SJSA1 (cell line): ENCODE data around the gene ARHGEF16. TPM values are rescaled to one million over a fixed set of nuclear protein-coding genes. Genes with fewer than 3 reads are reported as not detected.
A peak's percentile ranks its signal among the peaks of the same experiment; 100 is the strongest.

ENCODE experiments used
- DNase-seq, 2 experiments: peaks; one replicate each; pipeline ENCODE4 v3.0.0-alpha.2; 2015 to 2020; ENCODE audit warnings: low spot score in 2 of 2, low read depth in 1 of 2
- H3K27ac ChIP-seq: fragments of 250-450 bp; sonication (Bioruptor Pico); 2 replicates; pipeline ENCODE4 v1.5.1; 2020; ENCODE audit warnings: mild to moderate bottlenecking, moderate library complexity
- H3K27me3 ChIP-seq: fragments of 250-450 bp; sonication (Bioruptor Pico); replicated peaks from 2 replicates; pipeline ENCODE4 v1.5.1; 2020; ENCODE audit warnings: mild to moderate bottlenecking, moderate library complexity
- H3K36me3 ChIP-seq: fragments of 250-450 bp; sonication (Bioruptor Pico); 2 replicates; pipeline ENCODE4 v1.5.1; 2020; ENCODE audit warnings: mild to moderate bottlenecking
- H3K4me1 ChIP-seq: fragments of 250-450 bp; sonication (Bioruptor Pico); replicated peaks from 2 replicates; pipeline ENCODE4 v1.6.1; 2021; ENCODE audit warnings: mild to moderate bottlenecking
- H3K4me3 ChIP-seq: fragments of 250-450 bp; sonication (Bioruptor Pico); 2 replicates; pipeline ENCODE4 v1.5.1; 2020; ENCODE audit warnings: mild to moderate bottlenecking
- H3K9me3 ChIP-seq: fragments of 250-450 bp; sonication (Bioruptor Pico); replicated peaks from 2 replicates; pipeline ENCODE4 v1.5.1; 2020; ENCODE audit warnings: mild to moderate bottlenecking
- total RNA-seq: library from RNA; depleted of rRNA; stranded (reverse); fragments of >200 nt; shearing (Covaris generic); gene quantifications from 2 replicates; pipeline ENCODE4 v1.2.3, GENCODE V29; 2014

ARHGEF16 gene
- total RNA-seq, 1 experiment from 2014 or later: 34.9 TPM

DNA sequence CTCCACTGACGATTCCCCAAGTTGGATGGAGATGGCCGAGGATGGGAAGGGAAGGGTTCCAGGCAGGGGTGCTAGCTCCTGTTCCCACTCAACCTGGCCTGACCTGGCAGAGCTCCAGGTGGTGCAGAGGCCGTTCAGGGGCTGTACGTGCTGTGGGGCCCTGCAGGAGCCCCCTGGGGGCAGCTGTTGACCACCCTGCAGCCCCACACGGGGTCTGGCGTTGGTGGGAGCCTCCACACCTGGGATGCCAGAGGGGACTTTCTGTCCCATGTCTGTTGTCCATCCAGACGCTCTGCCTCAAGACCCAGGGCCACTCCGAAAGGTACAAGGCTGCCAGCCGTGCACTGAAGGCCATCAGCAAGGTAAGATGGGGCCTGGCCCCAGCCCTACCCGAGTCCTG lies 20.0 kb downstream of the ARHGEF16 start:
- Histone ChIP-seq H3K9me3 (no peaks in the 10 kb centered on the region), H3K27ac (no peak overlapping the region), H3K36me3 (peaks cover 48% of the 10 kb centered on the region), H3K4me1 (peaks cover 58% of the 10 kb centered on the region), H3K27me3 (no peaks in the 10 kb centered on the region), H3K4me3 (no peak overlapping the region)
- no peak for DNase-seq

DNA sequence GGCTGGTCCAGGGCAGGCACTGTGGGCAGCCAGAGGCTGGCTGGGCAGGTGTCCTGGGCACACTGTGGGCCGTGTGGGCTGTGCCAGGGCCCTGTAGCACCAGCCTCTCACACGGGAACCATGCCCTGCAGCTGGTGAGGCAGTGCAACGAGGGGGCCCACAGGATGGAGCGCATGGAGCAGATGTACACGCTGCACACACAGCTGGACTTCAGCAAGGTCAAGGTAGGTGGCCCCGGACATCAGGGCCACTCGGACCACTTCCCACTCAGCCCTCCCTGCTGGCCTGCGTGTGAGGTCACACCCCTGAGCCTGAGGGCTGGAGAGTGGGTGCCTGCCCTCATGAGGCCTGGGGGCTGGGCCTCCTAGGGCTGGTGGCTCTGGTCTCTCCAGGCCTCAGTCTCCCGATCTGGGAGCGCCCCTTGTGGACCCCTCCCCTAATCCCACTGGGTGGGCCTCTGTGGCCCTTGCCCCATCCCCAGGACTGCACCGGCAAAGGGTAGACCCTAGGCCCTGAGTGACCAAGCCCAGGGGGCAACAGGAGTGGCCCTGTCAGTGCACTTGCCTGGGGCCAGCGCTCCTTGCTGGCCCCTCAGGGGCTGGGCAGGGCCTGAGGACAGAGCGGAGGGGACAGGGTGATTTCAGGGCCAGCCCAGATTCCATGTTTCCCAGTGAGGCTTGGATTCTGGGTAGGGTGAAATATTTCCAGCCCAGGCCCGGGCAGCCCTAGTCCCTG lies 21.5 kb downstream of the ARHGEF16 start:
- H3K4me1 ChIP-seq: peaks cover 44% of the 10 kb centered on the region
- no peak overlapping the region for H3K27ac ChIP-seq
- H3K36me3 ChIP-seq: peaks cover 53% of the 10 kb centered on the region
- DNase-seq: no peak
- no peak overlapping the region for H3K4me3 ChIP-seq
- H3K27me3 ChIP-seq: no peaks in the 10 kb centered on the region
- H3K9me3 ChIP-seq: no peaks in the 10 kb centered on the region

DNA sequence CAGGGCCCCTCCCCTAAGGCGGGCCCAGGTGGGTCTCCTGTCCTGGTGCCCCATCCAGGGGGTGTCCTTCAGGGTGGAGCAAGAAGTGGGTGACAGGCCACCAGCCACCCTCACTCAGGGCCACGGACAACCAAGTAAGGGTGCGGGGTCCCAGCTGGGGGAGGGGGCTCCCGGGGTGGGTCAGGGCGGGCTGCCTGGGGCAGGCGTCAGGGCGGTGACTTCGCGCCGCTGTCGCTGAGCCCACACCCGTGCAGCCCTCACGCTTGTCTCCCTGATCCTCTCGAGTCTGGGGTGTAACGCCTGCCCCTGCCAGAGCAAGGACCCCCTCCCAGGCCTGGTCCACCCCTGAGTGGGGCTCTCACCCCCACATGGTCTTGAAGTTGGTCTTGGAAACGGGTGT lies 22.2 kb downstream of the ARHGEF16 start:
- Histone ChIP-seq H3K4me1 (peaks cover 37% of the 10 kb centered on the region), H3K9me3 (no peaks in the 10 kb centered on the region), H3K36me3 (peaks cover 56% of the 10 kb centered on the region), H3K4me3 (no peak overlapping the region), H3K27ac (no peak overlapping the region), H3K27me3 (no peaks in the 10 kb centered on the region)
- DNase-seq: no peak

DNA sequence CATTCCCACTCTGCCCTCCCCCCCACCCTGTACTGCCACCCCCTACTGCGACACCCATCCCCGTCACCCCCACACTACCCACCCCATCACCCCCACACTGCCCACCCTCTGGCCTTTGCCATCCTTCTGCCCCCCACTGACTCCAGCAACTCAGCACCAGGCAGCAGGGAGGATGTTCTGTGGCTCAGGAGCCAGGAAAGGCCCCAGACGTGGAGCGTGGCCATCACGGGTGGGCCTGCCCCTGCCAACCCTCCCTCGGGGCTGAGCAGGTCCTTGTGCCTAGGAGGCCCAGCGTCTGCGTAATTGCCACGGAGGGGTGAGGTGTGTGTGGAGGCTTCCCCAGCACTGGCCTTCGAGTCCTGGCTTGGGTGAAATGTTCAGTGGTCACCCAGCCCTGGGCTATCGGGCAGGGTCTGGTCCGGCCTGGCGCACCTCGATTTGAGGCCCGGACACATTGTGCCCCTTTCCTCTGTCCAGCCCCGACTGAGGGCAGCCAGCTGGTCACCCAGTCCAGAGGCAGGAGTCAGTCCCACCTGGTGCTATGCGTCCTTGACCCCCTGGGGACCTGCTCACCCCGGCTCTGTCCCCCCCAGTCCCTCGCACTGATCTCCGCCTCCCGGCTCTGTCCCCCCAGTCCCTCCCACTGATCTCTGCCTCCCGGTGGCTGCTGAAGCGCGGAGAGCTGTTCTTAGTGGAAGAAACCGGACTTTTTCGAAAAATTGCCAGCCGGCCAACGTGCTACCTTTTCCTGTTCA lies 23.0 kb downstream of the ARHGEF16 start:
- Histone ChIP-seq H3K9me3 (no peaks in the 10 kb centered on the region), H3K27me3 (no peaks in the 10 kb centered on the region), H3K36me3 (peaks cover 51% of the 10 kb centered on the region), H3K4me1 (peaks cover 29% of the 10 kb centered on the region), H3K4me3 (no peak overlapping the region), H3K27ac (no peak overlapping the region)
- DNase-seq: no peak

DNA sequence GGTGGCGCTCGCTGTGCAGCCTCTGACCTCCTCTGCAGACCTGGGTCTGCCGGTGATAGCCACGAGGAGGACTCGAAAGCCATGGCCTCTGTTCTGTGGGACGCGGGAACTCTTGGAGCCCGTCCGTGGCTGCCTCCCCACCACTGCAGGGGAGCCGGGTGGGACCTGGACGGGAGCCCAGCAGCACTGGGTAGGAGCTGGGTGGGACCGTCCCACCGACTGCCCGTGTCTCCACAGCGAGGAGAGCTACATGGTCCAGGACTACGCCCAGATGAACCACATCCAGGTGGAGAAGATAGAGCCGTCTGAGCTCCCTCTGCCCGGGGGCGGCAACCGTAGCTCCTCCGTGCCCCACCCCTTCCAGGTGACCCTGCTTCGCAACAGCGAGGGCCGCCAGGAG lies 23.7 kb downstream of the ARHGEF16 start:
- Histone ChIP-seq H3K36me3 (peaks cover 47% of the 10 kb centered on the region), H3K27ac (no peak overlapping the region)

DNA sequence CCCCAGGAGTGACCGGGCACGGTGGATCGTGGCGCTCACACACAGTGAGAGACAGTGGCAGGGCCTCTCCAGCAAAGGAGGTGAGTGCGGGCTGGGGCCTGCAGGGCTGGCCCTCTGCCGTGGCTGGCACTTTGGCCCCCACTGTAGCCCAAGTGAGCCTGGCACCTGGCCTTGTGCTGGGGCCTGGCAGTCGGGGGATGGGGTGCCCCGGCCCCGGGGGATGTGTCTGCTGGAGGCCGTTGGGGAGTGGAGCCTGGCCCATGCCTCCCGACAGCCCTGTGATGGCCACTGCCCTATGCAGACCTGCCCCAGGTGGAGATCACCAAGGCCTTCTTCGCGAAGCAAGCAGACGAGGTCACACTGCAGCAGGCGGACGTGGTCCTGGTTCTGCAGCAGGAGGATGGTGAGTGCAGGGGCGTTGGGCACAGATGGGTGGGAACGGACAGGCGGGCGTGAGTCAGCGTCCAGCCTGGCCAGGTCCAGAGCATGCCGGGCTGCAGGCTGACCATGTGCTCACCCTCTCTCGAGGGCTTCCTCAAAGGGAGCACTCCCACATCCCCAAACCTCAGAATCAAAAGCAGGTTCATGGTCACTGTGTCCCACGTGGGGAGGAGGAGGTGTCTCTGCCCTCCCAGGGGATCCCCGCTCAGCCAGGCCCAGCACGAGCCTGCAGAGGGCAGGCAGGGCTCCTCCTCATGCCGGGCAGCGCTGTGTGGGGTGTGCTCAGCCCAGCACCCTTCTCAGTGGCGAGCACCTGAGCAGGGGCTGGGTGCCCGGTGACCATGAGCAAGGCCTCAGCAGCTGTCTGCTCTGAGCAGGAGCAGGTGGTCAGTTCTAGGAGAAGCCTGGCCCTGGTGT lies 25.3 kb downstream of the ARHGEF16 start:
- Histone ChIP-seq H3K4me3 (no peak overlapping the region), H3K4me1 (peaks cover 12% of the 10 kb centered on the region), H3K9me3 (no peaks in the 10 kb centered on the region), H3K36me3 (peaks cover 38% of the 10 kb centered on the region), H3K27ac (no peak overlapping the region), H3K27me3 (no peaks in the 10 kb centered on the region)
- no peak for DNase-seq

More for the DNA sequence above, 23.7 kb downstream of the ARHGEF16 start:
- no peaks in the 10 kb centered on the region for H3K27me3 ChIP-seq
- no peak for DNase-seq
- no peaks in the 10 kb centered on the region for H3K9me3 ChIP-seq
- H3K4me1 ChIP-seq: peaks cover 22% of the 10 kb centered on the region
- H3K4me3 ChIP-seq: no peak overlapping the region

DNA sequence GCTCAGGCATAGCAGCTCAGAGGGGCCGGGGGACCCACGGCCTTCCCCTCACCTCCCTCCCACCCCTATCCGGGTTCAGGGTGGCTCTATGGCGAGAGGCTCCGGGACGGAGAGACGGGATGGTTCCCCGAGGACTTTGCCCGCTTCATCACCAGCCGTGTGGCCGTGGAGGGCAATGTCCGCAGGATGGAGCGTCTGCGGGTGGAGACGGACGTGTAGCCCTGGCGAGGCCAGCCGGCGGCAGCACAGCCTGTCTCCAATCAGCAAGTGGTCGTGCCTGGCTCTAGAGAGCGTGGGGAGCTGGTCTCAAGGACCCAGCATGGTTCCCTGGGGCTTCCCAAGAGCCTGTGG lies 25.9 kb downstream of the ARHGEF16 start:
- Histone ChIP-seq H3K36me3 (peaks cover 38% of the 10 kb centered on the region), H3K4me3 (no peak overlapping the region), H3K4me1 (peaks cover 12% of the 10 kb centered on the region), H3K27me3 (no peaks in the 10 kb centered on the region), H3K27ac (no peak overlapping the region), H3K9me3 (no peaks in the 10 kb centered on the region)
- DNase-seq: no peak

DNA sequence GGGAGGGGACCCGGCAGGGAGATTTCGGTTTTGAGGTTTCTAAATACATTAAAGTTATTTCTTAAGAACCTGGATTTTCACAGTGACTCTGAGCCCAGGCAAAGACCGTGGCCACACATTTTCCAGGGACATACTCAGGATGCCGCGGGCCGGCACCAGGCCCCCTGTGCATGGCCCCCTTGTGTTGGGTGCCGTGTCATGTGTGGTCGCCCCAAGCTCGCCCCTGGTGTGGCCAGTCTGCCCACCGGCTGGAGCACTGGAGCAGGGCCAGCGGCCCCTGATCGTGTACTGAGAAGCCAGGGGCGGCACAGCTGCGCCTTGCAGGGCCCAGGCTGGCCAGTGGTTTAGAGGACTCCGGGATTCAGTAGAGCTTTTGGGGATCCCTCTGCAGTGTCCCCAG lies 26.6 kb downstream of the ARHGEF16 start:
- no peak for DNase-seq
- peaks cover 33% of the 10 kb centered on the region for H3K36me3 ChIP-seq
- peaks cover 7% of the 10 kb centered on the region for H3K4me1 ChIP-seq
- no peak overlapping the region for H3K27ac ChIP-seq
- H3K27me3 ChIP-seq: no peaks in the 10 kb centered on the region
- no peak overlapping the region for H3K4me3 ChIP-seq
- no peaks in the 10 kb centered on the region for H3K9me3 ChIP-seq

DNA sequence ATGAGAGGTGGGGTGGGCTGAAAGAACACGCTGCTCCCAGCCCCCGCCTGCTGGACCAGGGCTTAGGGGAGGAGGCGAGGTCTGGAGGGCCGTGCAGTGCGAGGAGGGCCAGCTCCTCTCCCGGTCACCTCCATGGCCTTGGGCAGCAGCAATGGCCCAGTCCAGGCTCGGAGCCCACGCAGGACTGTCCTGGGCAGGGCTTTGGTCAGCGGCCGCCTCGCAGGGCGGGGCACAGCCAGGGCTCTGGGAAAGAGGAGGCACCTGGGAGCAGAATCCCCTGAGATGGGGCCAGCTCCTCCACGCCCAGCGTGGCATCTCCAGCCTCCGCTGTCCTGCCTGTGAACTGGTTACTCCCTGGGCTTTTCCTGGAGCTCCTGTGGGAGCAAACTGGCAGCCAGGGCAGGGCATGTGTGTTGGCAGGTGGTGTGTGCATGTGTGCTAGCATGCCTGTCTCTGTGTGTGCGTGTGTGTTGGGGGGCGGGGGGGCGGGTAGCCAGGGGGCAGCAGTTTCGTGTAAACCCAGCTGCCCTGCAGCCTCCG lies 27.4 kb downstream of the ARHGEF16 start:
- Histone ChIP-seq H3K9me3 (no peaks in the 10 kb centered on the region; the same call in 1 of the 2 replicates), H3K4me1 (peaks cover 4% of the 10 kb centered on the region), H3K36me3 (peaks cover 25% of the 10 kb centered on the region), H3K27ac (no peak overlapping the region), H3K27me3 (no peaks in the 10 kb centered on the region), H3K4me3 (no peak overlapping the region)
- DNase-seq: no peak

DNA sequence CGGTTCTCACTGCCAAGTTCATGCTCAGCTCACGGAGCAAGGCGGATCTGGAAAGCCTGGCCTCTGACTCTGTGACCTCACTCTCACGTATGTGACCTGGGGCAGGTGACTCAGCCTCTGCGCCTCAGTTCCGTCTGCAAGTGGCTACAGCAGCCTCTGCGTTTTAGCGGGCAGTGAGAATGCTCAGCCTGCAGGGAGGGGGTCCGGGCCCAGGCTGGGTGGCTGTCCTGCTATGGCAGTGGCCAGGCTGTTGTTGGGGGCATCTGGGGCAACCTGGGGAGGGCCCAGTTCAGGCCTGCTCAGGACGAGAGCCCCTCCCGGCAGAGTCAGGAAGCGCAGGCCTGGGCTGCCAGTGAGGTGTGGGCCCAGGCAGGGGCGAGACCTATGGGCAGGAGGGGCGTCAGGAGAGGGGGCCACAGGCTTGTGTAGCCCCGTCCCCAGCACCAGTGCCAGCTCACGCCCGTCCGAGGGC lies 27.9 kb downstream of the ARHGEF16 start:
- Histone ChIP-seq H3K9me3 (no peaks in the 10 kb centered on the region; the same call in 1 of the 2 replicates), H3K4me1 (peaks cover 4% of the 10 kb centered on the region), H3K4me3 (no peak overlapping the region), H3K27ac (no peak overlapping the region), H3K27me3 (no peaks in the 10 kb centered on the region), H3K36me3 (peaks cover 24% of the 10 kb centered on the region)
- DNase-seq: no peak

DNA sequence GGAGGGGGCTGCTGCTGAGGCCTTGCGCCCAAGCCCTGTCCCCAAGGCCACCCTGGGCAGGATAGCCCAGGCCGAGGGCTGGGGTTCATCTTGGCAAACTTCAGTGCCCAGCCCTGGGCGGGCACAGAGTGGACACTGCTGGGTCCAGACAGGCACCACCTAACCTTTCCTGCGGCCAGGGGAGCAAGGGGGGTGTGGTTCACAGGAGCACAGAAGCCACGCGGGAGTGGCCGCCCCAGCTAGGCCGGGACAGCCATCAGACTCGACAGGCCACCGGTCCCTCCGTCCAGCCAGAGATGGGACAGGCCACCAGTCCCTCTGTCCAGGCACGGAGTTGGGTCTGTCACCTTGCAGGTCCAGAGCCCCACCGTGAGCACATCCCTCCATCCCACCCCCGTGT lies 28.9 kb downstream of the ARHGEF16 start:
- H3K27ac ChIP-seq: no peak overlapping the region
- no peak for DNase-seq

DNA sequence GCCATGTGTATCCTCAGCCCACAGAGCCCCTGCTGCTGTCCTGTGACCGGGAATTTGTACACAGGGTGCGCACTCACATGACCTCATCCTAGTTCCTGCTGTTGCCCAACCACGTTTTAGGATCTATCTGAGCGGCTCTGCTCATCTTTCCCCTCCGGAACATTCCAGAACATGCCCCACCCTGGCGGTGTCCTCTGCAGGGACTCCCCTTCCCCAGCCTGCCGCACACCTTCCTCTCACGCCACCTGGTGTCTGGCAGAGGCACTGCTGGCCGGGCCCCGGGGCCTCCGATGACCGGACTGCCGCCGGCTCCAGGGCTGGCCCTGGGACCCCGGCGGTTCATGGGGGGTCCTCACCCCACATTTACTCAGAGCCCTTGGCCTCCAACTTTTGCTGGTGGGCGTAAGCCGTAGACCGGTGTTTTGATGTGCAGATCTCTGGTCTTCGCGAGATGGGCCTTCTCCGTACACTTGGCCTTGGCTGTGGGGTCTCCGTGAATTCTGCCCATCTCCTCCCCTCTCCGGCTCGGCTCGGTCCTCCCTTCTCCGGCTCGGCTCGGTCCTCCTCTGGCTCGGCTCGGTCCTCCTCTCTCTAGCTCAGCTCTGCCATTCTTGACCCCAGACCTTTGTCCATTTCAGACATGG lies 29.5 kb downstream of the ARHGEF16 start:
- Histone ChIP-seq H3K36me3 (peaks cover 12% of the 10 kb centered on the region), H3K27ac (no peak overlapping the region), H3K4me1 (peaks cover 4% of the 10 kb centered on the region), H3K9me3 (peaks cover 3% of the 10 kb centered on the region), H3K27me3 (no peaks in the 10 kb centered on the region), H3K4me3 (no peak overlapping the region)
- DNase-seq: peak; percentile 57 to 68

More for the DNA sequence above, 28.9 kb downstream of the ARHGEF16 start:
- Histone ChIP-seq H3K4me1 (peaks cover 4% of the 10 kb centered on the region), H3K36me3 (peaks cover 14% of the 10 kb centered on the region), H3K9me3 (peaks cover 1% of the 10 kb centered on the region; the same call in 1 of the 2 replicates), H3K27me3 (no peaks in the 10 kb centered on the region), H3K4me3 (no peak overlapping the region)

DNA sequence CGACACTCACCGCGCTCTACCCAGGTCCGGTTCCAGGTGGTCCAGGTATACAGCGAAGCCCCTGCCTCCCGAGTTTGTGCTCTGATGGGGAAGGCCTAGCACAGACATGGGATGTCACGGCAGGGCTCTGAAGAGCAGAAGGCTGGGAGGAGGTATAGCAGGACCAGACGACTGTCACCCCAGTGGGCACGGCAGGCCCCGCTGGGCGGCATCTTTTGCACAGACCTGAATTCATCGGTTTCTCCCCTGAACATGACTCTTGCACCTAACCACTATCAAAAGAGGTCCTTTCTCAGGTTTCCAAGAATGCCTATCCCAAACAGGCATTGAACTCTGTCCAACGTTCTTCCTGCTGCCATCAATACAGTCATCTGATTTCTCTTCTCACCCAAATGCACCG lies 30.6 kb downstream of the ARHGEF16 start:
- H3K36me3 ChIP-seq: peaks cover 5% of the 10 kb centered on the region
- no peaks in the 10 kb centered on the region for H3K27me3 ChIP-seq
- peaks cover 3% of the 10 kb centered on the region for H3K9me3 ChIP-seq
- no peak for DNase-seq
- H3K4me3 ChIP-seq: no peak overlapping the region
- no peak overlapping the region for H3K27ac ChIP-seq
- peaks cover 4% of the 10 kb centered on the region for H3K4me1 ChIP-seq
